CD4-positive, alpha-beta T cell treated with Interleukin-6 for 4 hours (primary cell): Measurements from ENCODE around the gene GPR142.
A peak's percentile ranks its signal among the peaks of the same experiment; 100 is the strongest.

ENCODE experiments used
- DNase-seq: peaks from one replicate; pipeline ENCODE4 v3.0.0-alpha.2; 2020; ENCODE audit warnings: mixed read lengths

Gene GPR142, protein sequence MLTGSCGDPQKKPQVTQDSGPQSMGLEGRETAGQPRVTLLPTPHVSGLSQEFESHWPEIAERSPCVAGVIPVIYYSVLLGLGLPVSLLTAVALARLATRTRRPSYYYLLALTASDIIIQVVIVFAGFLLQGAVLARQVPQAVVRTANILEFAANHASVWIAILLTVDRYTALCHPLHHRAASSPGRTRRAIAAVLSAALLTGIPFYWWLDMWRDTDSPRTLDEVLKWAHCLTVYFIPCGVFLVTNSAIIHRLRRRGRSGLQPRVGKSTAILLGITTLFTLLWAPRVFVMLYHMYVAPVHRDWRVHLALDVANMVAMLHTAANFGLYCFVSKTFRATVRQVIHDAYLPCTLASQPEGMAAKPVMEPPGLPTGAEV

DNA sequence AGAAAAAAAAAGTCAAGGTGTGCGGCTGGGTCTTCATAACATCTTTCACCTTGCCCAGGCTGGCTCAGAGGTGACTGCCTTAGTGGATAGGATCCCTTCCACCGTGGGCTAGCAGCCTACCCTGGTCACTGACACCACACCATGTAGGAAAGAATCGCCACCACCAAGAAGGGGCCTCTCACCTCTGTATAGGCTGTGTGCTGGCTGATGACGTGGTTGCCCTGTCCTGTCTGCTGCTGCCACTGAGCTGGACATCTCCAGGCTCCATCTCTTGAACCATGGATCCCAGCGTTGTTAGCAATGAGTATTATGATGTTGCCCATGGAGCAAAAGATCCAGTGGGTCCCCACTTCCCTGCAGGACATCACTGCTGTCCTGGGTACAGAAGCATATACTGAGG, at the start of gene GPR142:
Gene GPR142, plus strand, starts transcription at position 301 of the 400 bp plus-strand sequence. CDS start 2,035 bp downstream, outside the sequence.
- no peak for DNase-seq

DNA sequence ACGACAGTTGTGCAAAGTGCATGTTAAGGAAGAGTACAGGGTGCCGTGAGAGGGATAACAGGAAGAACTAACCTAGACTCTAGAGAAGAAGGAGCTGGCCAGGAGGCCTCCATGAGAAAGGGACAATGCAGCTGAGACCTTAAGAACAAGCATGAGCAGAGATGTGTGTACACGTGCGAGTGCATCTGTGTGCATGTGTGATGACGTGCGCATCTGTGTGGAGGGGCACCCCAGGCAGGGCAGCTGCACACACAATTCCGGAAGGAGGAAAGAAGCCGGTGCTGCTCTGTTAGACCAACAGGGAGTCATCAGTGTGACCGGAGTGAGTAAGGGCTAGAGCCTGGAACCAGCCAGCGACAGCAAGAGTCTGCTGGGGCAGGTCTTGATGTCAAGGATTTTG, 48.9 kb upstream of the GPR142 start:
- no peak for DNase-seq

DNA sequence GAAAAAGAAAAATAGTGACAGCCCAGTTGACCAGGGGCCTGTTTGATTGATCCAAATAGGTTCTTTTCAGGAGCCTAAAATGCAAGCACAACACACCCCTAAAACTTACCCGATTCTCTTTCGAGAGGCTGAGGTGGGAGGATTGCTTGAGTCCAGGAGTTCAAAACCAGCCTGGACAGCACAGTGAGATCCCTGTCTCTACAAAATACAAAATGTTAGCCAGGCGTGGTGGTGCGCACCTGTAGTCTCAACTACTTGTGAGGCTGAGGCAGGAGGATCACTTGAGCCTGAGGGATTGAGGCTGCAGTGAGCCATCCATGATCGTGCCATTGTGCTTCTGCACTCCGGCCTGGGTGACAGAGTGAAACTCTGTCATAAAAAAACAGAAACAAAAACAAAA, 42.8 kb upstream of the GPR142 start:
- no peak for DNase-seq

DNA sequence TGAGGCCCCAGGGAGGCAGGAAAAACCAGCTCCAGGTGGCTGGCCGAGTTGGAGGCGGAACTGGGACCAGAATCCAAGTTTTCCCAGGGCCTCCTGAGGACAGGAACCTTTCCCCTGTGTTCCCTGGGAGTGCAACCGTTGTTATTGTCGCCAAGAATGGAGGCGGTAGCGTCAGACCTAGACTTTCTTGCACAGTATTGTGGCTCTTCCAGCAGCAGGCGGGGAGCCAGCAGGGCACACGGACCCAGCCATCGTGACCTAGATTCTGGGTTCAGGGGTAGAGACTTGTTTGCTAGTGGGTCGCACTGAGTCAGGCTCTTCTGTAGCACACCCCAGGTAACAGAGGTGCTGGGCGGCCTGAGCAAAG, 41.9 kb upstream of the GPR142 start:
- DNase-seq, result no peak

DNA sequence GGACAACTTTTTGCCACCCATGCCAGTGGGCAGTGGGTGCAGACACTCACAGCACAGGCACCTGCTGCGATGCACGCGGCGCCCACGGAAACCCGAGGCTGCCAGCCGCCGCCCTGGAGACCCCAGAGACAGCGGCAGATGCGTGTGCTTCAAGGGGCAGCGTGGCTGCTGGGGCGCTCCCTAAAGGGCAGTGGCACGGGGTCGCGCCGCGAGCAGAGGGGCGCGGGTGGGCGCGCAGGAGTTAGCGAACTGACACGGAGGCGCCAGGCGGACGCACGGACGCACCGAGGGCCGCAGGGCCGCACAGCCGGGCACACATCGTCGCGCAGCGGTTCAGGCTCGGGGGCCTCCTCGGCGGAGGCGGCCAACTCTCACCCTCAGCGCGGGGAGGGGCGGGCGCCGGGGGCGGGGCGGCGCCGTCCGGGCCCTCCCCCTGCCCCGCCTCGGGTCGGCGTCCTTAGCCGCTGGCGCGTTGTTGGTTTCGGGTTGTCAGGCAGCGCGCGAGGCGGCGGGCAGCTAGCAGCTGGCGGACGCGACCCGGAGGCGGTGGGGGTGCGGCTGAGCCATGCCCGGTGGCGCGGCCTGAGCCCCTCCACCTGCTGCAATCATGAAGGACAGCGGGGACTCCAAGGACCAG, 41.4 kb upstream of the GPR142 start, which contains the start of gene KIF19:
Gene KIF19, plus strand, starts transcription at position 484 of the 637 bp plus-strand sequence. Its CDS starts 124 bp downstream, at position 608.
- peak; percentile 64 for DNase-seq

DNA sequence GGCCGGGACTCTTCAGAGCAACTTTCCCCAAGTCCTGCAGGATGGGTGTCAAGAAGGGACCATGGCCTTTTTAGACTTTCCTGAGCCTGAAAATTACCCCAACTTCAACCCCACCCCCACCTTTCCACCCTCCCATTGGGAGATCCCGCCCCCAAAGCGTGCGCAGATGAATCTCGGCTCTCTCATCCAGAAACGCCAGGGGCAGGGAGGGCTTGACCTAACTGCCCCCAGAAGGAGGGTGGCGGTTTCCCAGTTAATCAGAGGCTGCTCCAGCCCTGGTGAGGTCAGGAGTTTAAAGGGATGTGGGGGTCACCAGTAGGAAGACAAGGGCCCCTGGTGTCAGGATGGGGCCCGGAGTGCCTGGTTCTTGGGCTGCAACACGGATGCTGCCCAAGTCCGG, 40.8 kb upstream of the GPR142 start:
- DNase-seq, result no peak

DNA sequence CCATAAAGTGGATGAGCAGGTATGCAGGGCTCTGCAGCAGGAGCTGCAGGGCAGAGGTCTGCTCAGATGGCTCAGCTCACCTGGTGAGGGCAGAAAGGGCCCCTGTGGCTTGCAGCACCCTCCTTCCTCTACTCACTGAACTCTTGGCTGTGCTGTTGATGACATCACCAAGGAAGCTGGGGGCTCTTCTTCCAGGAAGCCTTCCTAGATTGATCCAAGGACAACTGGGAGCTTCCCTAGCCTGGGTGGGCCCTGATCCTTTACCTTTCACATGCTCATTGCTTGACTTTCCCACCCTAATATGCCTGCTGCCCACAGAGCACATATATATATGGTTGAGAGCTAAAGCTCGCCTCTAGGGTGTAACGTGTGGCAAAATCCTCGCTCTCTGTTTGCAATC, 38.8 kb upstream of the GPR142 start:
- DNase-seq, result no peak

DNA sequence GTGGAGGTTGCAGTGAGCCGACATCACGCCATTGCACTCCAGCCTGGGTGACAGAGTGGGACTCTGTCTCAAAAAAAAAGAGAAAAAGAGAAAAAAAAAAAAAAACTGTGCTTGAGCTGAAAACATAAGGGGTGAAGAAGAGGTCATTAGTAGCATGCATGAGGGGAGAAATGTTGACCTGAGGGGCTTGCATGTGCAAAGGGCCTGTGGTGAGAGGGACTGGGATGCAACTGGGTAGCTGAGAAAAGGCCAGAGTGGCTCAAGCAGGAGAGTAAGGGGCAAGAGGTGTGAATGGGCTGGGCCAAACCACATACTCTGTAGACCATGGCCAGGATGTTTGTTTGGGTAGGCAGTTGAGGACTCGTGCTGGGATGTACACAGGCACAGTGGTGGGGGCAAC, 37.9 kb upstream of the GPR142 start:
- DNase-seq, result no peak

DNA sequence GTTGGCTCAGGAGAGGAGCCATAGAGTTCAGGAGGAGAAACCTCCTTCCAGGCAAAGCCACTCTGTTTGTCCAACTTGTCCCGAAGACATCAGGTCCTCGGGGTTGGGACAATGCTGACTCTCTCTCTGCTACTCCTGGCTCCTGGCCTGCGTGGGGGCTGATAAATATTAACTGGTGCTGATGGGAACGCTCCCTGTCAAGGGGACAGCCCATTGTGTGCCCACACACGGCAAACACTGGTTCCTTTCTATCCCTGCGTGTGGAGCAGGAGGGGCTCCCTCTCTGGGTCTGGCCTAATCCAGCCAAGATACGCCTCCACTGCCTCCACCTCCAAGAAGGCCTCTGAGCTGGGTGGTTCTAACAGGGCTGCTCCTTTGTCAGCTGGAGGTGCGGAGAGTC, 36.9 kb upstream of the GPR142 start:
- DNase-seq, result no peak

DNA sequence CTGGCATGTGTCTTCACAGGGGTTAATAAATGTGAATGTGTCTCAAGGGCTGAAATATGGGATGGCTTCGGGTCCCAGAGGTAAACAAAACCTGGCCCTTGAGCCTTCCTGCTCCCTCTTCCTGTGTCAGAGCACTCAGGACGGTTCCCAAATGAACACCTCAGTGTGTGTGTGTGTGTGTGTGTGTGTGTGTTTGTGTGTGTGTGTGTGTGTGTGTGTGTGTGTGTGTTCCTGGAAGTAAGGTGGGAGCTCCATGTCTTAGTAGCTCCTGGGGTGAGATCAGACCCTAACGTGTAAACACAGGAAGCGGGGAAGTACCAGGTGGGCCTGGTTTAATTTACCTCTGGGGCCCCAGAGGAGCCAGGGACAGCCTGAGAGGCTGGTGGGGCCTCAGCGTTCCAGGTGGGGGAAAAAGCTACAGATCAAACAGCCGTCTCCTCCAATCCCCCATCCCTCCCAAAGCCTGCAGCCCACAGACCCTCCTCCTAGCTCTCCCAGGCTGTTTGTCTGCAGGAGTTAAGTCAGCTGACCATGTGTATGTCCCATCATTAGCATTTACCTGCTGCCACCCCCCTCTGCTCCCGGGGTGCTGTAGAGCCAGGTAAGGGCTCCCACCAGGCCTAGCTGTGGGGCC, 35.2 kb upstream of the GPR142 start:
- no peak for DNase-seq

DNA sequence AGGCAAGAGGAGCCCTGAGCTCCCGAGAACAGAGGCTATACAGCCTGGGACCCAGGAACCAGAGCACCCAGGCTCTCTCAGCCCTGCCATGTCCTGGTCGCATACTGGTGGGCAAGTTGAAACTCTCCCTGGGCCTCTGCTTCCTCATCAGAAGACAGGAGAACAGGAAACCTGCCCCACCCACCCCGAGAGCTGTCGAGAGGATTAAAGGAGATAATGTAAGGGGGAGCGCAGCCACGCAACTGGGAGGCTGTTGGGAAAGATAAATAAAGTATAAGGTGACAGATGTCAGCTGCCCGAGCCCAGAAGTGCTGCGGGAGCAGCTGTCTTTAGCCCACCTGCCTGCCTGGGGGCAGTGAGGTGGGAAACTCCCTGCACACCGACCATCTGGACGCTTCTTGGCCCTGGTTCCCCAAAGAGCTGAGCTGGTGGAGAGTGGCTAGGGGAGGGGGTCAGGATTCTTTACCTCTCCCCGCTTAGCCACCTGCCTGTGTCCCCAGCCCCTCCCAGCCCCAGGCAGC, 34.5 kb upstream of the GPR142 start:
- DNase-seq, result no peak

DNA sequence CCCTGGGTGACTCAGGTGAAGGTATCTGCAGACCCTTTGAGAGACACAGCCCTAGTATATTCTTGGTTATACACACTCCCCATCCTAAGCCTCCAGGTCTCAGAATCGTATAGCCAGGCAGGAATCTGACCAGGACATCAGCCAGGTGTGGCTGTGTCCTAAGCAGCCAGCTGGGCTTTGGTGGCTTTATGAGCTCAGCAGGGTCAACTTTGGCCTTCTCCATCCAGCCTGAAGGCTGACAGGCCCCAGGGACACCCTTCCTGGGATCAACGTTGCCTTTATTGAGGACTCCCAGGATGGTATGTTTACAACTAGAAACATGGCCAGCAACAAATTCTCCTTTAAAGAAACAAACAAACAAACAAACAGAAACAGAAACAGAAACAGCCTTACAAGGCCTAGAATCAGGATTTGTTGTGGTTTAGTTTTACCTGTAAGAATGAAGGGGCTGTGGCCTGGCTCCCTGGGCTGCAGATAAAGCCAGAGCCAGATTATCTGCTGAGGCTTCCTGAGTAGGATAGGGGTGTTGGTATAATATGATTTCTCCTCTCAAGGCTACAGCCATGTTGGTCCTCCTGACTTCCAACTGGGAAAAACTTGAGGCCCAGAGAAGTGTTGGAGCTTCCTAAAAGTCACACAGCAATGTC, 32.8 kb upstream of the GPR142 start:
- DNase-seq, result no peak

DNA sequence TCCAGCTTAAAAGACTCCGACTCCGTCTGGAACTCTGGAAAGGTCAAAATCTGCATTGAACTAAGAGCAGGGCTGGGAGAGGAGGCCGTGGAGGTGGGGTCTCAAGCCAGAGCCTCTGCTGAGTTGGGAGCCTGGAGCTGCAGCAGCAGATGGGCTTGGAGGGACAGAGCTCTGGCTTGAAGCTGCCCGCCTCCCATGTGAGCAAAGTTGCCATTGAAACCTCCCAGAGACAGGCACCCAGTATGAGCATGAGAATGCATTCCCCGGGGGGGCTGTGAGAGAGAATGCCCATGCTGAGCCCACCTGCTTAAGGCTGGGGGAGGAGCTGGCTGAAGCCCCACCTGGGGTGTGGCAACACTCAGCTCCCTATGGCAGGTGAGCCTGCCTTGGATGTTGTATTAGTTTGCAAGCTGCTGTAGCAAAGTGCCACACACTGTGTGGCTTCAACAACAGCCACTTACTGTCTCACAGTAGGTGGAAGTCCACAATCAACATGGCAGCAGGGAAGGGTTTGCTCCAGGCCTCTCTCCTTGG, 31.7 kb upstream of the GPR142 start:
- no peak for DNase-seq

DNA sequence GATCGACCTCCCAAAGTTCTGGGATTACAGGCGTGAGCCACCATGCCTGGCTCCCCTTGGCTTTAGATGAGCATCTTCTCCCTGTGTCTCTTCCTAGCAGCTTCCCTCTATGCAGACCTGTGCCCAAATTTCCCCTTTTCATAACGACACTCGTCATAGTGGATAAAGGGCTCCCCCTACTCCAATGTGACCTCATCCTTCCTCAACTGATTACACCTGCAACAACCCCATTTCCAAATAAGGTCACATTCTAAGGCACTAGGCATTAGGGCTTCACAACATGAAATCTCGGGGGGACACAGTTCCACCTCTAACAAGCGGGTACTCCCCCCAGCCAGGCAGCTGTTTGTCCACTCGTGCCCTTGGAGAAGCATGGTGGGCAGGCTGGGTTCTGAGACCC, 31.0 kb upstream of the GPR142 start:
- no peak for DNase-seq

DNA sequence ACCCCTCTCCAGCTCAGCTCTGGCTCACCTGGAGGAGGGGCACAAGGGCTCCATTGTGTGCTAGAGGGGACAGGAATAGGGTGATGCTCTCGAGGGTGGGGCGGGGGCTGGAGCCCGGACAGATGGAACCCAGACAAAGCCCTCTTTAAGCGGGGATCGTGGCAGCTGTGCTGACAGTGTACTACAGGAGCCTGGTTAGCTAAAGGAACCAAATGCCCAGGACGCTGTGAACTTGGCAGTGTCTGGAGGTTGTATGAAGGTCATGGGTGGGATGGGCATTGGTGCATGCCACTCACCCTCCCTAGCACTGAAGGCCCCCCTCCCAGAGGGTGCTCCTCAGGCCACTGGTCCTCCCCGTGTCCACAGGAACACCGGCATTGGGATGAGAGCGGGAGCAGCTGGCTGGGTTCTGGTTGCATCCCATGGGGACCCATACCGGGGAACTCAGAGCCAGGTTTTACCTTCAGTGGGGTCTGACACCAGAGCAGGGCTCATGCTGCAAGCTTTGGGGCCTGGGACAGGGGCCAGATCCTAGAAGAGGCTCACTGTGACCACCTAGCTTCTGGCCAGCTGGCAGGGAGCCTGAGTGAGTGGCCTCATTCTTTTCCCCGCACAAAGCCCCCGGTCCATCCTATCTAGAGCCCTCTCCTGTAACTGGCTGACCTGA, 29.3 kb upstream of the GPR142 start:
- DNase-seq, result no peak

DNA sequence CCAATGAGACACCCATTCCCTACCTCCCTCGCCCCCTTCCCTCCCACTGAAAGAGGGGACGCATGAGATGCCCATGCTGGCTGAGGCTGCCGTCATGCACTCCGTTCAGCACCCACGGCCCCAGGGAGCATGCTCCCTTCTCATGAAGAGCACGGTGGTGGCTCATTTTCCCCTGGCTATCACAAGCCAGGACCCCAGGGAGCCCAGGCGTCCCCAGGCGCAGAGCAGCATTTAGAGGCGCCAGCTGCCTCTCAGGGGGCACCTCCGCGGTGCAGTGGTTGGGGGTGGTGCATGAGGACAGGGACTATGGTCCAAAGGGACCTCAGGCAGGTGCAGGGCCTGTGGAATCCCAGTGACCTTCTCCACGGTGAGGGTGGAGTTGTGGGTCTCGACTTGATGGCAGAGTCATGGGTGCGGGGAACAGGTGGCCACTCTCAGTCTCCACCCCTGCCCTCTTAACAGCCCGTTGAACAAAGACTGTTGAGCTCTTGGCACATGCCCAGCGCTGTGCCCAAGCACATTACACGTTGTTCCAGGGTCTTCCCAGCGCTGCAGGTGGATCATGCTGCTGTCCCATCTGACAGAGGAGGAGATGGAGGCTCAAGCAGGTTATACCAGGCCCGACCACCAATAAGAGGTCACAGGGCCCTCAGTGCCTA, 27.6 kb upstream of the GPR142 start:
- no peak for DNase-seq

DNA sequence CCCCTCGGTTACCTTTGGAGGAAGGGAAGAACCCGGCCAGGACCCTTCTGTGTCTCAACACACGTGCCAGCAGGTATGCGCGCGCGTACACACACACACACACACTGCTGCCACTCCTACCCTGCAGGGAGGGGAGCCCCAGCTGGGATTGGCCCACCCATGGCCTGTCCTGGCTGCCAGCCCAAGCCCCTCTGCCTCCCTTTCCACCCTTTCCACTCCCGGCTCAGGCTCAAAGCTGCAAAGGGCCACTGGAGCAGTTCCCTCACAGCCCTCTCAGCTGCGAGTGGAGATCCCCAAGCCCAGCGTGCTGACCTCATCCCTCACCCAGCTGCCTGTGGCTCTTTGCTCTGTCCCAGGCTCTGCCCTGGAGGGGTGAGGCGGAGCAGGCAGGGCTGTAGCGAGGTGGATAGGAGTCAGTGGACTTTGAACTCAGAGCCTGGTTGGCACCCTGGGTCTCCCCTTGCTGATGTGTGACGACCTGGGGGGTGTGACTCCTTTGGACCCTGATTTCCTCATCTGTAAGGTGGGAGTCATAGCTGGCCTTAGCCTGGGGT, 26.8 kb upstream of the GPR142 start:
- no peak for DNase-seq

DNA sequence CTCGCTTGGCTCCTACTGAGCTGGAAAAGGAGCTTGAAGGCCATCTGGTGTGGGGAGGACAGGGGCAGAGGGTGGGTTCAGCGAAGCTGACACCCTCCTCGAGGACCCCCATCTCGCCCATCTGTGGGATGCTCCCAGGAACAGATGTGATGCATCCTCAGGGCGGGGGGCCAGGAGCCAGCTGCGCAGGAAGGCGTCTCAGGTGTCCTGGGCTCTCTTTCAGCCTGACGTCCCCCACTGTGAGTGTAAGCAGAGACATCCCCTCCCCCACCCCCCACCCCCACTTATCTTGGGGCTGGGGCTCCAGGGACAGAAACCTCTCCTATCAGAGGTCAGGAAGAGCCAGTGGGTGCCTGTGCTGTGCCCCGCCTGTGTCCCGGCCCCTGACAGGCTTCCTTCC, 25.1 kb upstream of the GPR142 start:
- DNase-seq, result no peak

DNA sequence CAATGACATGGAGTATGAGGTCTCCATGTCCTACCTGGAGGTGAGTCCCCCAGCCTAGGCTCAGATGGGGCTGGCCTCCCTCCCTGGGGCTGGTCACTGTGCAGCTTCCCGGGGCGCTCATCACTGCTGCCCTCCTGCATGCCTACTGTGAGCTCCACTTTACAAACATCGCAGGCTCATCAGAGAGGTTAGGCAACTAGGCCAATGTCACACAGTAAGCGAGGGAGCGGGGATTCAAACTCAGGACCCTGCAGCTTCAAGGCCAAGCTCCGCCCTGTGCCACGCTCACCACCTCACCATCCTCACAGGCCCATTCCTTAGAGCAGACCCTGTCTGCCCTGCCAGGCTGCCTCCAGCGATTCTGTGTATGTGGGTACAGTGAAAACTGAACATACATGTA, 24.2 kb upstream of the GPR142 start:
- no peak for DNase-seq

DNA sequence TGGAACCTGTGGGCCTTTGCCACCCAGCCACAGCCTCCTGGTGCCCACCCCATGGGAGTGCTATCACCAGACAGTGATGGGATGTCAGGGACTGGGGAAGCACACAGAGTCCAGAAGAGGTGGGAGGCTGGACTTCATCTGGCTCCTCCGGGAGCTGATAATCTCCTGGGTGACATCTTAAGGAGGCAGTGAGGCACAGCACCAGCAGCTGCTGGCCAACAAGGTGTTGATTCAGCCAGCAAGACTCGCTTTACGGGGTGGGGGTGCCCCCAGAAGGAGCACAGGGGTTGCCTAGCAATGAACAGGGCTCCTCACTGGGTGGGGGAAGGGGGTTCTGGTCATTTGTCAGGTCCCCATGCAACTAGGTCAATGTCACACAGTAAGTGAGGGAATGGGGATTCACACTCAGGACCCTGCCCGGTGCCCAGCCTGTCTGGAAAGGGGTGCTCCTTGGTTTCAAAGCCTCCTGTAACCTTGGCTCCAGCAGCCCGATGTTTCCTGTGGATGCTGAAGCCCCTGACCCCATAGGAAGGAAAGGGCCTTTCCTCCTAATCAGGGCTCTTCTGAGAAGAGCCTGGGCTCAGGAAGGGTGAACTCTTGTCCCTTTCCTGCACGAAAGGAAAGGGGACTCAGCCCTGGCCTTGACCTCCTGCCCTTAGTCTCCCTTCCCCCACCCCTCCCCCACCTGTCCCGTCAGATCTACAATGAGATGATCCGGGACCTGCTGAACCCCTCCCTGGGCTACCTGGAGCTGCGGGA, 23.6 kb upstream of the GPR142 start:
- no peak for DNase-seq

DNA sequence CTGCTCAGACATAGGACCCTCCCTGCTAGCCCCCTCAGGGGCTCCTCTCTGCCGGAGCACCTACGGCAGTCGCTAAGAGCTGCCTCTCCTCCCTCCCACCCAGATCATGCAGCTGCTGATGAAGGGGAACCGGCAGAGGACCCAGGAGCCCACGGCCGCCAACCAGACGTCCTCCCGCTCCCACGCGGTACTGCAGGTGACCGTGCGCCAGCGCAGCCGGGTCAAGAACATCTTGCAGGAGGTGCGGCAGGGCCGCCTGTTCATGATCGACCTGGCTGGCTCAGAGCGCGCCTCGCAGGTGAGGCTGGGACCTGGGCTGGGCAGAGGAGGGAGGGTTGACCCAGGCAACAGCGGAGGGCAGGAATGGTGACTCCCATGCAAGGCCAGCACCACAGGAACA, 22.6 kb upstream of the GPR142 start:
- DNase-seq, result no peak
